DND-41 (cell line): ENCODE results near the gene IPO8.

Source experiments
- EZH2 ChIP-seq: IDR thresholded peaks from 3 replicates; pipeline ENCODE4 v1.6.1; 2012; ENCODE audit warnings: borderline replicate concordance, low read depth, mild to moderate bottlenecking, moderate library complexity, low read length, inconsistent platforms; ENCODE audit not compliant: severe bottlenecking
- TF ChIP-seq, protein P1 (sequence below): IDR thresholded peaks from 2 replicates; pipeline ENCODE4 v1.5.1; 2012; ENCODE audit warnings: borderline replicate concordance, low read length, moderate library complexity, mild to moderate bottlenecking; ENCODE audit not compliant: poor library complexity, severe bottlenecking; ENCODE audit errors: extremely low read depth

DNA sequence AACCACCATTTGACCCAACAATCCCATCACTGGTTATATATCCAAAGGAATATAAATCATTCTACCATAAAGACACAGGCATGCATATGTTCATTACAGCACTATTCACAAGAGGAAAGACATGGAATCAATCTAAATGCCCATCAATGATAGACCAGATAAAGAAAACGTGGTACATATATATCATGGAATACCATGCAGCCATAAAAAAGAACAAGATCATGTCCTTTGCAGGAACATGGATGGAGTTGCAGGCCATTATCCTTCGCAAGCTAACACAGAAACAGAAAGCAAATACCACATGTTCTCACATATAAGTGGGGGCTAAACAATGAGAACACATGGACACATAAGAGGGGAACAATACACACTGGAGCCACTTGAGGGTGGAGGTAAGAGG, 43.4 kb upstream of the IPO8 start:
- TF ChIP-seq, protein P1, sequence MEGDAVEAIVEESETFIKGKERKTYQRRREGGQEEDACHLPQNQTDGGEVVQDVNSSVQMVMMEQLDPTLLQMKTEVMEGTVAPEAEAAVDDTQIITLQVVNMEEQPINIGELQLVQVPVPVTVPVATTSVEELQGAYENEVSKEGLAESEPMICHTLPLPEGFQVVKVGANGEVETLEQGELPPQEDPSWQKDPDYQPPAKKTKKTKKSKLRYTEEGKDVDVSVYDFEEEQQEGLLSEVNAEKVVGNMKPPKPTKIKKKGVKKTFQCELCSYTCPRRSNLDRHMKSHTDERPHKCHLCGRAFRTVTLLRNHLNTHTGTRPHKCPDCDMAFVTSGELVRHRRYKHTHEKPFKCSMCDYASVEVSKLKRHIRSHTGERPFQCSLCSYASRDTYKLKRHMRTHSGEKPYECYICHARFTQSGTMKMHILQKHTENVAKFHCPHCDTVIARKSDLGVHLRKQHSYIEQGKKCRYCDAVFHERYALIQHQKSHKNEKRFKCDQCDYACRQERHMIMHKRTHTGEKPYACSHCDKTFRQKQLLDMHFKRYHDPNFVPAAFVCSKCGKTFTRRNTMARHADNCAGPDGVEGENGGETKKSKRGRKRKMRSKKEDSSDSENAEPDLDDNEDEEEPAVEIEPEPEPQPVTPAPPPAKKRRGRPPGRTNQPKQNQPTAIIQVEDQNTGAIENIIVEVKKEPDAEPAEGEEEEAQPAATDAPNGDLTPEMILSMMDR = no peak
- TF ChIP-seq EZH2 = no peak
